Dendritic cell treated with granulocyte-macrophage colony-stimulating factor and Interleukin-4, amounts not matched to agents 40 ng/mL and 50 ng/mL, for 4 days (primary cell): ENCODE results near the gene TNFAIP8L3.

Experiments
- H3K27ac Mint-ChIP-seq: one replicate; pipeline ENCODE4 v1.8.0; 2022; ENCODE audit warnings: mild to moderate bottlenecking, mixed read lengths
- H3K27me3 Mint-ChIP-seq: one replicate; pipeline ENCODE4 v1.8.0; 2022; ENCODE audit warnings: mild to moderate bottlenecking, mixed read lengths
- H3K36me3 Mint-ChIP-seq: one replicate; pipeline ENCODE4 v1.8.0; 2022; ENCODE audit warnings: low read depth, mixed read lengths
- H3K4me1 Mint-ChIP-seq: one replicate; pipeline ENCODE4 v1.8.0; 2022; ENCODE audit warnings: low read depth, mixed read lengths
- H3K4me3 Mint-ChIP-seq: one replicate; pipeline ENCODE4 v1.8.0; 2022; ENCODE audit warnings: mild to moderate bottlenecking, moderate library complexity, mixed read lengths
- H3K9me3 Mint-ChIP-seq: one replicate; pipeline ENCODE4 v1.8.0; 2022; ENCODE audit warnings: mixed read lengths
- intact Hi-C: fragments of 100-400 bp; cut with micrococcal nuclease; formaldehyde crosslinking; loops from one replicate; pipeline ENCODE4 v1.15.0; 2022

Gene TNFAIP8L3

DNA sequence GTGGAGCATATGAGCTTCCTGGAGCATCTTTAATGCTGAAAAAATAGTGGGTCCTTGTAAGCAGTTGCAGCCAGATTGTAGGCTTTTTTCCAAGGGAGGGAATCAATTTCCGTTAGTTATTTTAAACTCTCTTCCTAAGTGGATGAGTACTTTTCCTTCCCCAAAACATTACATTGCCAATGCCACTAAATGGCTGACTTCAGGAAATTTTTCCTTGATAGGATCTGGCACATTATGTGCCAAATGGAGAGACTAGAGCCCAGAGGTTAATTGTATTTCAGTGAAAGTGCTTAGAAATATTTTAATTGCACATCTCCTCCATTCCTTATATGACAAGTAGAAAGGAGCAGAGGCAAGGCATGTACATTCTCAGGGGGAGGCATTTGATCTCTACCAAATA lies 83.5 kb downstream of the TNFAIP8L3 start:
- Mint-ChIP-seq H3K4me3 (no peak overlapping the region), H3K27ac (no peak overlapping the region), H3K36me3 (peaks cover 46% of the 10 kb centered on the region), H3K4me1 (no peaks in the 10 kb centered on the region), H3K9me3 (peaks cover 13% of the 10 kb centered on the region), H3K27me3 (peaks cover 2% of the 10 kb centered on the region)
- intact Hi-C loops = no loop called here

DNA sequence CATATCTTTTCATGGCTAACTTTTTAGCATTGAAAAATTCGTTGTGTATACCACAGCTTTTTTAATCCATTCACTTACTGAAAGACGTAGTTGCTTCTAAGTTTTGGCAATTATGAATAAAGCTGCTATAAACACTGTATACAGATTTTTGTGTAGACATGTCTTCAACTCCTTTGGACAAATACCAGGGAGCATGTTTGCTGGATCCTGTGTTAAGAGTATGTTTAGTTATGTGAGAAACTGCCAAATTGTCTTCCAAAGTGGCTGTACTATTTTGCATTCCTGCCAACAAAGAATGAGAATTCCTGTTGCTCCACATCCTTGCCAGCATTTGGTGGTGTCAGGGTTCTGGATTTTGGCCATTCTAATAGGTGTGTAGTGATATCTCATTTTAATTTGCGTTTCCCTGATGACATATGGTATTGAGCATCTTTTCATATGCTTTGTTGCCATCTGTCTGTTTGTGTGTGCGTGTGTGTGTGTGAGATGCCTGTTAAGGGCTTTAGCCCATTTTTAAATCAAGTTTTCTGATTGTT lies 87.5 kb downstream of the TNFAIP8L3 start:
- Mint-ChIP-seq H3K4me1 (peaks cover 7% of the 10 kb centered on the region), H3K9me3 (peaks cover 13% of the 10 kb centered on the region), H3K27ac (no peak overlapping the region), H3K27me3 (no peaks in the 10 kb centered on the region), H3K4me3 (no peak overlapping the region), H3K36me3 (peaks cover 65% of the 10 kb centered on the region)
- intact Hi-C loops = no loop called here
